ENCODE measurements around the gene ZNF385B.

DNA sequence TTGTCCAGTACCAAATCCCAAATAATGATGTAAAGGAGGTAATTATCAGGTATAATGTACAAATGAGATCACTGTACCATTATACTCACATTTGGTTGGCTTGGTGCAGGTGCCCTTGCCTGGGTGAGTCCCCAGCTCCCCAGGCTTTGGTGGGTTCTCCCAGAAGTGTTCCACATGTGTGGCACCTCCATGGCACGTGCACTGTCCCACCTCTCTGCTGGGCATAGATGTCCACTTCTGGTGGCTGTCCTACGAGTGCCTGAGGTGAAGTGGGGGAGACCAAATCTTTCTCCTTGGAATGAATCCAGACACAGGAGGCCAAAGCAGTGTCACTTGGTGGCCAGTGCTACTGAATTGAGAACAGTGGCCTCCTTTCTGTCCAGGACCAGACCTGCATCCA is 434.3 kb downstream of the ZNF385B start:
- no peak for TF ChIP-seq ZFP37 (tag by site-specific recombination; IDR thresholded peaks at IDR 0.05)
- no peak for TF ChIP-seq MZF1 (tag by site-specific recombination; IDR thresholded peaks at IDR 0.05; ENCODE audit: borderline replicate concordance)
- TF ChIP-seq, protein P1, sequence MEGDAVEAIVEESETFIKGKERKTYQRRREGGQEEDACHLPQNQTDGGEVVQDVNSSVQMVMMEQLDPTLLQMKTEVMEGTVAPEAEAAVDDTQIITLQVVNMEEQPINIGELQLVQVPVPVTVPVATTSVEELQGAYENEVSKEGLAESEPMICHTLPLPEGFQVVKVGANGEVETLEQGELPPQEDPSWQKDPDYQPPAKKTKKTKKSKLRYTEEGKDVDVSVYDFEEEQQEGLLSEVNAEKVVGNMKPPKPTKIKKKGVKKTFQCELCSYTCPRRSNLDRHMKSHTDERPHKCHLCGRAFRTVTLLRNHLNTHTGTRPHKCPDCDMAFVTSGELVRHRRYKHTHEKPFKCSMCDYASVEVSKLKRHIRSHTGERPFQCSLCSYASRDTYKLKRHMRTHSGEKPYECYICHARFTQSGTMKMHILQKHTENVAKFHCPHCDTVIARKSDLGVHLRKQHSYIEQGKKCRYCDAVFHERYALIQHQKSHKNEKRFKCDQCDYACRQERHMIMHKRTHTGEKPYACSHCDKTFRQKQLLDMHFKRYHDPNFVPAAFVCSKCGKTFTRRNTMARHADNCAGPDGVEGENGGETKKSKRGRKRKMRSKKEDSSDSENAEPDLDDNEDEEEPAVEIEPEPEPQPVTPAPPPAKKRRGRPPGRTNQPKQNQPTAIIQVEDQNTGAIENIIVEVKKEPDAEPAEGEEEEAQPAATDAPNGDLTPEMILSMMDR (tag by site-specific recombination; IDR thresholded peaks at IDR 0.05) = no peak
- no peak for TF ChIP-seq HOXC10 (CRISPR knock-in tag; IDR thresholded peaks at IDR 0.05)
- TF ChIP-seq ZNF155 (tag by site-specific recombination; IDR thresholded peaks at IDR 0.05) = no peak
- no peak for TF ChIP-seq ZNF24 (tag by site-specific recombination; IDR thresholded peaks at IDR 0.05)
- TF ChIP-seq ZNF23 (tag by site-specific recombination; IDR thresholded peaks at IDR 0.05; ENCODE audit: borderline replicate concordance) = no peak
- no peak for TF ChIP-seq ZNF311 (tag by site-specific recombination; IDR thresholded peaks at IDR 0.05; ENCODE audit: borderline replicate concordance)
- TF ChIP-seq, protein P2, sequence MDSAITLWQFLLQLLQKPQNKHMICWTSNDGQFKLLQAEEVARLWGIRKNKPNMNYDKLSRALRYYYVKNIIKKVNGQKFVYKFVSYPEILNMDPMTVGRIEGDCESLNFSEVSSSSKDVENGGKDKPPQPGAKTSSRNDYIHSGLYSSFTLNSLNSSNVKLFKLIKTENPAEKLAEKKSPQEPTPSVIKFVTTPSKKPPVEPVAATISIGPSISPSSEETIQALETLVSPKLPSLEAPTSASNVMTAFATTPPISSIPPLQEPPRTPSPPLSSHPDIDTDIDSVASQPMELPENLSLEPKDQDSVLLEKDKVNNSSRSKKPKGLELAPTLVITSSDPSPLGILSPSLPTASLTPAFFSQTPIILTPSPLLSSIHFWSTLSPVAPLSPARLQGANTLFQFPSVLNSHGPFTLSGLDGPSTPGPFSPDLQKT (IDR thresholded peaks at IDR 0.05; ENCODE audit: borderline replicate concordance, low read depth, low read length) = no peak
- TF ChIP-seq ZNF76 (tag by site-specific recombination; IDR thresholded peaks at IDR 0.05; ENCODE audit: borderline replicate concordance, low read depth) = no peak
- TF ChIP-seq, protein P3, sequence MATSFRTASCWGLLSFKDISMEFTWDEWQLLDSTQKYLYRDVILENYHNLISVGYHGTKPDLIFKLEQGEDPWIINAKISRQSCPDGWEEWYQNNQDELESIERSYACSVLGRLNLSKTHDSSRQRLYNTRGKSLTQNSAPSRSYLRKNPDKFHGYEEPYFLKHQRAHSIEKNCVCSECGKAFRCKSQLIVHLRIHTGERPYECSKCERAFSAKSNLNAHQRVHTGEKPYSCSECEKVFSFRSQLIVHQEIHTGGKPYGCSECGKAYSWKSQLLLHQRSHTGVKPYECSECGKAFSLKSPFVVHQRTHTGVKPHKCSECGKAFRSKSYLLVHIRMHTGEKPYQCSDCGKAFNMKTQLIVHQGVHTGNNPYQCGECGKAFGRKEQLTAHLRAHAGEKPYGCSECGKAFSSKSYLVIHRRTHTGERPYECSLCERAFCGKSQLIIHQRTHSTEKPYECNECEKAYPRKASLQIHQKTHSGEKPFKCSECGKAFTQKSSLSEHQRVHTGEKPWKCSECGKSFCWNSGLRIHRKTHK (tag by site-specific recombination; IDR thresholded peaks at IDR 0.05) = no peak
- no peak for TF ChIP-seq SALL2 (tag by site-specific recombination; IDR thresholded peaks at IDR 0.05; ENCODE audit: borderline replicate concordance)
- TF ChIP-seq, protein P4, sequence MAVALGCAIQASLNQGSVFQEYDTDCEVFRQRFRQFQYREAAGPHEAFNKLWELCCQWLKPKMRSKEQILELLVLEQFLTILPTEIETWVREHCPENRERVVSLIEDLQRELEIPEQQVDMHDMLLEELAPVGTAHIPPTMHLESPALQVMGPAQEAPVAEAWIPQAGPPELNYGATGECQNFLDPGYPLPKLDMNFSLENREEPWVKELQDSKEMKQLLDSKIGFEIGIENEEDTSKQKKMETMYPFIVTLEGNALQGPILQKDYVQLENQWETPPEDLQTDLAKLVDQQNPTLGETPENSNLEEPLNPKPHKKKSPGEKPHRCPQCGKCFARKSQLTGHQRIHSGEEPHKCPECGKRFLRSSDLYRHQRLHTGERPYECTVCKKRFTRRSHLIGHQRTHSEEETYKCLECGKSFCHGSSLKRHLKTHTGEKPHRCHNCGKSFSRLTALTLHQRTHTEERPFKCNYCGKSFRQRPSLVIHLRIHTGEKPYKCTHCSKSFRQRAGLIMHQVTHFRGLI (tag by site-specific recombination; IDR thresholded peaks at IDR 0.05) = no peak
- no peak for TF ChIP-seq ZNF114 (tag by site-specific recombination; IDR thresholded peaks at IDR 0.05)
